Endothelial cell of umbilical vein (primary cell): ENCODE results near the gene CRYZL1.

ENCODE experiments used
- GATA2 ChIP-seq: IDR thresholded peaks from 2 replicates; pipeline ENCODE4 v1.7.0; 2011; ENCODE audit warnings: low read depth, mild to moderate bottlenecking, moderate library complexity, mixed read lengths, low read length; ENCODE audit not compliant: insufficient read length, insufficient read depth
- POLR2A ChIP-seq: IDR thresholded peaks from 2 replicates; pipeline ENCODE4 v1.6.1; 2012; ENCODE audit warnings: low read depth, mild to moderate bottlenecking, control low read depth, low read length
- POLR2AphosphoS5 ChIP-seq: IDR thresholded peaks from 2 replicates; pipeline ENCODE4 v1.6.1; 2012; ENCODE audit warnings: low read depth, mild to moderate bottlenecking, control low read depth, low read length, moderate library complexity; ENCODE audit not compliant: insufficient read depth
- TF ChIP-seq, protein P1 (sequence below), 2 donors: IDR thresholded peaks; 1 replicate in 1 of 2; 2 replicates in 1 of 2; pipeline ENCODE4 v1.5.1; 2011; ENCODE audit warnings: low read length in 2 of 2, mild to moderate bottlenecking in 2 of 2, moderate library complexity in 2 of 2, control low read depth in 1 of 2, inconsistent platforms in 1 of 2, low read depth in 1 of 2; ENCODE audit not compliant: insufficient read depth in 1 of 2; ENCODE audit errors: extremely low read depth in 1 of 2
- TF ChIP-seq, protein P2 (sequence below): IDR thresholded peaks from 2 replicates; pipeline ENCODE4 v1.6.1; 2011; ENCODE audit not compliant: insufficient read depth, insufficient read length

DNA sequence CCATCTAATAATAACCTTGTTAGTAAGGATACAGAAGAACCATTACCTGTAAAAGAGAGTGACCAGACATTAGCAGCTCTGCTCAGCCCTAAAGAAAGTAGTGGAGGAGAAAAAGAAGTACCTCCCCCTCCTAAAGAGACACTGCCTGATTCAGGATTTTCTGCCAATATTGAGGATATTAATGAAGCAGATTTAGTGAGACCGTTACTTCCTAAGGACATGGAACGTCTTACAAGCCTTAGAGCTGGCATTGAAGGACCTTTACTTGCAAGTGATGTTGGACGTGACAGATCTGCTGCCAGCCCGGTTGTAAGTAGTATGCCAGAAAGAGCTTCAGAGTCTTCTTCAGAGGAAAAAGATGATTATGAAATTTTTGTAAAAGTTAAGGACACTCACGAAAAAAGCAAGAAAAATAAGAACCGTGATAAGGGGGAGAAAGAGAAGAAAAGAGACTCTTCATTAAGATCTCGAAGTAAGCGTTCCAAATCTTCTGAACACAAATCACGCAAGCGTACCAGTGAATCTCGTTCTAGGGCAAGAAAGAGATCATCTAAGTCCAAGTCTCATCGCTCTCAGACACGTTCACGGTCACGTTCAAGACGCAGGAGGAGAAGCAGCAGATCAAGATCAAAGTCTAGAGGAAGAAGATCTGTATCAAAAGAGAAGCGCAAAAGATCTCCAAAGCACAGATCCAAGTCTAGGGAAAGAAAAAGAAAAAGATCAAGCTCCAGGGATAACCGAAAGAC, 87.1 kb downstream of the CRYZL1 start:
- no peak for TF ChIP-seq GATA2
- no peak for TF ChIP-seq POLR2A
- TF ChIP-seq, protein P1, sequence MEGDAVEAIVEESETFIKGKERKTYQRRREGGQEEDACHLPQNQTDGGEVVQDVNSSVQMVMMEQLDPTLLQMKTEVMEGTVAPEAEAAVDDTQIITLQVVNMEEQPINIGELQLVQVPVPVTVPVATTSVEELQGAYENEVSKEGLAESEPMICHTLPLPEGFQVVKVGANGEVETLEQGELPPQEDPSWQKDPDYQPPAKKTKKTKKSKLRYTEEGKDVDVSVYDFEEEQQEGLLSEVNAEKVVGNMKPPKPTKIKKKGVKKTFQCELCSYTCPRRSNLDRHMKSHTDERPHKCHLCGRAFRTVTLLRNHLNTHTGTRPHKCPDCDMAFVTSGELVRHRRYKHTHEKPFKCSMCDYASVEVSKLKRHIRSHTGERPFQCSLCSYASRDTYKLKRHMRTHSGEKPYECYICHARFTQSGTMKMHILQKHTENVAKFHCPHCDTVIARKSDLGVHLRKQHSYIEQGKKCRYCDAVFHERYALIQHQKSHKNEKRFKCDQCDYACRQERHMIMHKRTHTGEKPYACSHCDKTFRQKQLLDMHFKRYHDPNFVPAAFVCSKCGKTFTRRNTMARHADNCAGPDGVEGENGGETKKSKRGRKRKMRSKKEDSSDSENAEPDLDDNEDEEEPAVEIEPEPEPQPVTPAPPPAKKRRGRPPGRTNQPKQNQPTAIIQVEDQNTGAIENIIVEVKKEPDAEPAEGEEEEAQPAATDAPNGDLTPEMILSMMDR (IDR thresholded peaks at IDR 0.05; ENCODE audit: extremely low read depth in 1 of 2, insufficient read depth in 1 of 2, low read depth in 1 of 2, low read length in 2 of 2): no peak
- TF ChIP-seq, protein P2, sequence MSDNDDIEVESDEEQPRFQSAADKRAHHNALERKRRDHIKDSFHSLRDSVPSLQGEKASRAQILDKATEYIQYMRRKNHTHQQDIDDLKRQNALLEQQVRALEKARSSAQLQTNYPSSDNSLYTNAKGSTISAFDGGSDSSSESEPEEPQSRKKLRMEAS: no peak
- TF ChIP-seq POLR2AphosphoS5: no peak
